HG02973 (cell line): ENCODE data around the gene CLIP1.
"Not testable (repeated sequence)": the region's sequence is repeated elsewhere in the genome, so short reads cannot be mapped to it uniquely, and the experiment has no call there.

Experiments used
- ATAC-seq: cut with Tn5 transposase; IDR thresholded peaks from one replicate; pipeline ENCODE4 v1.9.1; 2021; ENCODE audit warnings: moderate library complexity; ENCODE audit not compliant: unreplicated experiment

The CLIP1 gene

GRCh38 chr12:122265476-122265875 lies 157.0 kb downstream of the CLIP1 start:
- peak; percentile 13 for ATAC-seq

DNA sequence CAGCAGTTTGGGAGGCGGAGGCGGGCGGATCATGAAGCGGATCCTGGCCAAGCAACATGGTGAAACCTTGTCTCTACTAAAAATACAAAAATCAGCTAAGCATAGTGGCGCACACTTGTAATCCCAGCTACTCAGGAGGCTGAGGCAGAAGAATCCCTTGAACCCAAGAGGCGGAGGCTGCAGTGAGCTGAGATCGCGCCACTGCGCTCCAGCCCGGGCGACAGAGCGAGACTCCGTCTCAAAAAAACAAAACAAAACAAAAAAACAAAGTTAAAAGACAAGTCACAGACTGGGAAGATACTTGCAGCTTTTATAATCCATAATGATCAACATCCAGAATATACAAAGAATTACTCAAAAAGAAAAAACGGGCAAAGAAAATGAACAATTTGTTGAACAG lies 161.7 kb downstream of the CLIP1 start:
- ATAC-seq, result not testable (repeated sequence)

GRCh38 chr12:122258939-122259338 lies 163.5 kb downstream of the CLIP1 start:
- ATAC-seq, result not testable (repeated sequence)

DNA sequence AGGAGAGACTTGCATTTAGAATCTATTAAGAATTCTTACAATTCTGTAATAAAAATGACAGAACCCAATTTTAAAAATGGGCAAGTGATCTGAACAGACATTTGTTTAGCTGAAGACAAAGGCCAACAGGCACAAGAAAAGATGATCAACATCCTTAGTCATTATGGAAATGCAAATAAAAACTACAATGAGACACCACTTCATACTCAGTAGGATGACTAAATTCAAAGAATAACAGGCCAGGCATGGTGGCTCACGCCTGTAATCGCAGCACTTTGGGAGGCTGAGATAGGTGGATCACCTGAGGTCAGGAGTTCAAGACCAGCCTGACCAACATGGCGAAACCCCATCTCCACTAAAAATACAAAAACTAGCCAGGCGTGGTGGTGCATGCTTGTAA lies 164.0 kb downstream of the CLIP1 start:
- ATAC-seq, result not testable (repeated sequence)

DNA sequence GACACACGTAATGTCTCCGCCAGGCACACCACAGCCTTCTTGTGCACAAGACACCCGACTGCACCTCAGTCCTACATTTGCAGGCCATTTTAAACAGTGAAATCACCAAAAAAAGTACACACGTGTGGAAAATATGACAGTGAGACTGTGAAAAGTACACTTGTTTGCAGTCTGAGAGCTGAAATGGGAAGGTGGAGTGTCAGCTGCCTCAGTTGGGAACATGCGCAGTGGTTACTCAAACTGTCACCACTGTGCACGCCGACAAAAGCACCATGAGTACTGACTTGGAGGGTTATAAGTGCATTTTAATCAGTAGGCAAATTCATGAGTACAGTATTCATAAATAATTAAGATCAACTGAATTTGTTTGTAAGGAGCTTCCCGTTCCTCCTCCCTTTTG lies 171.9 kb downstream of the CLIP1 start:
- no peak for ATAC-seq

DNA sequence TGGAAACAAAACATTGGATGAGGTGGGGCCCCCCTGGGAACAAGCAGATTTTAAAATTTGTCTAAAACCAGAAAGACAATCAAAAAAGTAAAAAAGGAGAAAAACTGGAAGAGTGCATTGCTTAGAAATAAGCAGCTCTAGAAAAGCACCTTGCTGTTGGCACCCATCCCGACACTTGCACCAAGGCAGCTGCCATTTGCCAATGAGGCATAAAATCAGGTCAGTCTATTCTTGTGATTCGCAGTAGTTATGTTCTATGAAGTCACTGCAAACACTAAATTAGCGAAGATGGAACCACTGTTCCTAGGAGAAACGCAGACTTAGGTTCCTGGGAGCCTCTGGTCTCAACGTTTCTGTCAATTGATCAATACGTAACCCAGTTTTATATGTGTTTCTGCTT lies 172.4 kb downstream of the CLIP1 start:
- ATAC-seq, result no peak

DNA sequence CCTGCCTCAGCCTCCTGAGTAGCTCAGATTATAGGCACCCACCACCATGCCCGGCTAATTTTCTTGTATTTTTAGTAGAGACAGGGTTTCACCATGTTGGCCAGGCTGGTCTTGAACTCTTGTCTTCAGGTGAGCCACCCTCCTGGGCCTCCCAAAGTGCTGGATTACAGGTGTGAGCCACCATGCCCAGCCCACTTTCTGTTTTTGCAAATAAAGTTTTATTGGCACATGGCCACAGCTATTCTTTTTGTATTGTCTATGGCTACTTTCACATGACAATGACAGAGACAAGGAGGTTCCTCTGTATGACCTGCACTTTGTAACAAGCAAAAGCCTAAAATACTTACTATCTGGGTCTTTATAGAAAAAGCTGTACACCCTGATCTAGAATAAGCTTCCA lies 176.9 kb downstream of the CLIP1 start:
- no peak for ATAC-seq

- ATAC-seq, result no peak
Measured at GRCh38 chr12:122244565-122245371, 177.7 kb downstream of the CLIP1 start.

- ATAC-seq, result no peak
Measured at GRCh38 chr12:122243965-122244364, 178.5 kb downstream of the CLIP1 start.

DNA sequence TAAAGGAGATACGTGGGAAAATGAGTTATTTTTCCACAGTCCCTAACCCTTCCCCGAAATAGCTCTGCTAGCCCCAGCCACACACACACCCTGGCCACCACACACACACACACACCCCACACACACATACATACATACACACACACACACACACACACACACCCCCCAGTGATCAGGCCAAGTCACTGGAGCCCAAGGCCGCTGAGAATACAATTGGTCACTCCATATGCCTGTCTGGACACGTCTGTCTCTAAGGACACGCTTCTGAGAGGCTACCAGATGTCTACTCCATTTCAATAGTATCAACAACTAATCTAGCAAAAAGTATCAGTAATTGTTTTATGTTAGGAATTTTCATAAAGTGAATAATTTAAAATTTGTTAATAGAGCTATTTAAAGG lies 183.6 kb downstream of the CLIP1 start:
- ATAC-seq, result no peak

- no peak for ATAC-seq
Measured at GRCh38 chr12:122235741-122236140, 186.7 kb downstream of the CLIP1 start.

DNA sequence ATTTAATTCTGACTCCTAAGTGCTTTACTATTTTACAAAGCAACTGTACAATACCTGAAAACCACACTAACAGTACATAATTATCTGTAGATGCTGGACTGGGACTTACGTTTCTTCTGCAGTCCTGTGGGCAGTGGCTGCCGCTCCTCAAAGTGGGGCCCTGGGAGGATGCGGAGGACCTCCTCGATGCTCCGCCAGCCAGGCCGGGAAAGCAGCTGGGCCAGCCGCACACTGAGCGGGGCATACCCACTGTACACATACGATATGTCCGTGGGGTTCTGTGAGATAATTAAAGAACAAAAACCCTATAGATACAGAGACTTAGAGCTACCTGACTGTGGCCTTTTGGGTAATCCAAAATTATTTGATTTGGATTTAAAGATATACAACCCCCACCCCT lies 189.8 kb downstream of the CLIP1 start:
- ATAC-seq, result no peak

GRCh38 chr12:122230798-122231197 lies 191.7 kb downstream of the CLIP1 start:
- no peak for ATAC-seq

DNA sequence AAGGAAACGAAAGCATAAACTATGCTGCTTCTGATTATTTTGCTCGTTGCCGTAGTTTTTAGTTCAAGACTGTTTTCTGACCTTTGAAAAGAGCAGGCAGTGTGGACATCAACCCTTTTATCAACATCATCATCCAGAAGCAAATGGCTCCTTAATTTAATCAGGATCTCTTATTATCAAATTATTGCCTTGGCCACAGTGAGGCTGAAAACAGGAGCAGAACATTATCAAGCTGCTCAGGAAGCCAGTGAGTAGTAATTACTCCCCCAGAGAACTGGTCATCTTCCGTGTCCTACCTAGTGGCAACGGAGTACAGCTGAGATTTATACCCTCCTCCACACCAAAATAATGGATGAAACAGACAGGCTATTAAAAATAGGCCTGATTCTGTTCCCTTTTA lies 194.4 kb downstream of the CLIP1 start:
- no peak for ATAC-seq

- ATAC-seq, result no peak
Measured at GRCh38 chr12:122227341-122227740, 195.1 kb downstream of the CLIP1 start.

DNA sequence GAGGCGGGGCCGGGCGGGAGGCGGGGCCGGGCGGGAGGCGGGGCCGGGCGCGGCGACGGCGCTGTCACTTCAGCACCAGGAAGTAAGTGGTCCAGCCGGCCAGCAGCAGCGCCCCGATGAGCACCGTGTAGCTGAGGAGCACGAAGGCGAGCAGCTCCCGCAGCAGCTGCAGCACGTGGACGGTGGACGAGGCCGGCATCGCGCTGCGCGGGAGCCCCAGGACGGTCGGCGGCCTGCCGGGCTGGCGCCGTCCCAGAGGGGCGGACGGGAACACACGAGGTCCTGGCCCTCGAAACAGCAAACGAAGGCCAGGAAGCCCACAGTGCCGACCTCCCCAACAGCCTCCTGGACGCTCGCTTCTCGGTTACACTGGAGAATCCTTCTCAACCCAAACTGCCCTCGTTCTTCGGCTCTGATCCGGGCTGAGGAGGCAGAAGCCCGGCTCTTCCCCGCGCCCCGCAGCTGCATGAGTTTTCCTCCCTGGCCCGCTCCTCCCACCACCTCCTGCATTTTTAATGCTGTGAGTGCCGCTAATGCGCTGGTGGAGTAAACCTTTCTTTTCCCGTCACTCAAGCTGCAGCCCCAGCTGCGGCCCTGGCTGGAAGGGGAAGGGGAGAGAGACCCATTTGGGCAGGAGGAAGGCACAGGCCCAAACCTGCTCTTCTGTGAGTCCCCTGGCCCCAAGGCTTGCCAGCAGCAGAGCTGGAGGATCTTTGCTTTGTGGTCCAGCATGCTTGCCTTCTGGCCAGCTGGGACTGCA lies 195.9 kb downstream of the CLIP1 start:
- ATAC-seq, result no peak

GRCh38 chr12:122225683-122226365 lies 196.6 kb downstream of the CLIP1 start, which contains the start of gene DIABLO:
Gene DIABLO, minus strand, starts transcription at chr12:122226052. Its CDS starts 38 bp downstream, at chr12:122226014.
- peak; percentile 84 for ATAC-seq
